SK-N-SH (cell line): ENCODE data around the gene HTRA2. TPM values are rescaled to one million over a fixed set of nuclear protein-coding genes. Genes with fewer than 3 reads are reported as not detected.

Experiments used
- CTCF ChIA-PET: fragments of 300-600, 350-600 bp; formaldehyde crosslinking; extraction: SDS; loops from one replicate; lab custom pipeline; 2021; lab: Yijun Ruan, JAX
- POLR2A ChIA-PET: fragments of 350-600 bp; sonication (Branson Sonifier 250); formaldehyde crosslinking; extraction: SDS; loops from one replicate; lab custom pipeline; 2020; ENCODE audit warnings: antibody characterized with exemption, inconsistent platforms; lab: Yijun Ruan, JAX
- DNase-seq: peaks from one replicate; pipeline ENCODE4 v3.0.0; 2012
- H2AFZ ChIP-seq: fragments of 200-600 bp; sonication (generic); 2 replicates; pipeline ENCODE4 v1.8.1; 2016; ENCODE audit warnings: antibody characterized with exemption, mild to moderate bottlenecking, low read depth
- H3F3A ChIP-seq: fragments of 200-600 bp; sonication (generic); replicated peaks from 2 replicates; pipeline ENCODE3; 2016; ENCODE audit warnings: antibody characterized with exemption, mild to moderate bottlenecking; ENCODE audit not compliant: insufficient read depth
- H3K27ac ChIP-seq, 2 experiments: fragments of 200-500 bp in 1 of 2; fragments of 200-600 bp in 1 of 2; sonication (Bioruptor generic) in 1 of 2; sonication (generic), shearing (Covaris generic) in 1 of 2; 2 replicates each; pipeline versions ENCODE4 v1.5.1 to v1.6.1; 2014 to 2016; ENCODE audit warnings: low read depth in 2 of 2, inconsistent platforms in 1 of 2, low read length in 1 of 2, mild to moderate bottlenecking in 1 of 2, mixed read lengths in 1 of 2
- H3K27me3 ChIP-seq: fragments of 200-600 bp; sonication (generic), shearing (Covaris generic); 2 replicates; pipeline ENCODE4 v1.6.1; 2016; ENCODE audit warnings: mixed run types; ENCODE audit not compliant: insufficient read depth
- H3K36me3 ChIP-seq, 2 experiments: fragments of 200-500 bp in 1 of 2; fragments of 200-600 bp in 1 of 2; sonication (Bioruptor generic) in 1 of 2; sonication (generic) in 1 of 2; replicated peaks in 1 of 2; 2 replicates each; pipeline versions ENCODE3 to v1.5.1; 2014 to 2016; ENCODE audit warnings: low read length in 1 of 2, mild to moderate bottlenecking in 1 of 2; ENCODE audit not compliant: insufficient read depth in 2 of 2, control insufficient read depth in 1 of 2
- H3K4me1 ChIP-seq, 2 experiments: fragments of 200-500 bp in 1 of 2; fragments of 200-600 bp in 1 of 2; sonication (Bioruptor generic) in 1 of 2; sonication (generic), shearing (Covaris generic) in 1 of 2; 2 replicates each; pipeline versions ENCODE4 v1.5.1 to v1.6.1; 2014 to 2016; ENCODE audit warnings: low read depth in 1 of 2, low read length in 1 of 2, mixed run types in 1 of 2; ENCODE audit not compliant: insufficient read depth in 2 of 2, control insufficient read depth in 1 of 2
- H3K4me2 ChIP-seq: fragments of 200-600 bp; sonication (generic), shearing (Covaris generic); 2 replicates; pipeline ENCODE4 v1.6.1; 2017; ENCODE audit warnings: mixed run types
- H3K4me3 ChIP-seq, 2 experiments: fragments of 200-500 bp in 1 of 2; fragments of 200-600 bp in 1 of 2; sonication (Bioruptor generic) in 1 of 2; sonication (generic), shearing (Covaris generic) in 1 of 2; 2 replicates each; pipeline versions ENCODE4 v1.5.1 to v1.8.1; 2014 to 2016; ENCODE audit warnings: low read depth in 2 of 2, inconsistent platforms in 1 of 2, low read length in 1 of 2, mild to moderate bottlenecking in 1 of 2, mixed read lengths in 1 of 2, moderate library complexity in 1 of 2
- H3K79me2 ChIP-seq: fragments of 200-600 bp; sonication (generic); 2 replicates; pipeline ENCODE4 v1.8.1; 2017; ENCODE audit warnings: mild to moderate bottlenecking; ENCODE audit not compliant: insufficient read depth
- H3K9ac ChIP-seq: fragments of 200-600 bp; sonication (generic); 2 replicates; pipeline ENCODE4 v1.6.1; 2017; ENCODE audit warnings: mixed run types
- H3K9me2 ChIP-seq: fragments of 200-600 bp; sonication (generic); 2 replicates; pipeline ENCODE4 v1.6.1; 2017; ENCODE audit warnings: mixed run types
- H3K9me3 ChIP-seq: fragments of 200-600 bp; sonication (generic); 2 replicates; pipeline ENCODE4 v1.6.1; 2017; ENCODE audit warnings: mixed run types, mild to moderate bottlenecking, moderate library complexity
- H4K20me1 ChIP-seq: fragments of 200-600 bp; sonication (generic); 2 replicates; pipeline ENCODE4 v1.6.1; 2017; ENCODE audit warnings: mild to moderate bottlenecking, mixed run types; ENCODE audit not compliant: insufficient read depth
- CHD2 ChIP-seq: fragments of 150-350 bp; IDR thresholded peaks from 2 replicates; pipeline ENCODE4 v1.6.1; 2018; ENCODE audit warnings: low read length; ENCODE audit not compliant: partially characterized antibody
- EP300 ChIP-seq, 2 experiments: IDR thresholded peaks; 2 replicates each; pipeline versions ENCODE4 v1.4.0 to v1.6.1; 2012; ENCODE audit warnings: borderline replicate concordance in 1 of 2, low read depth in 1 of 2, low read length in 1 of 2
- EZH2phosphoT487 ChIP-seq: fragments of 200-600 bp; sonication (generic); IDR thresholded peaks from 2 replicates; pipeline ENCODE4 v1.6.1; 2017; ENCODE audit warnings: low read depth, mixed run types, mild to moderate bottlenecking, antibody characterized with exemption, moderate library complexity, borderline replicate concordance
- IRF3 ChIP-seq: fragments of 150-350 bp; IDR thresholded peaks from 2 replicates; pipeline ENCODE4 v1.6.1; 2016; ENCODE audit warnings: mild to moderate bottlenecking, low read depth, low read length
- JUND ChIP-seq: IDR thresholded peaks from 2 replicates; pipeline ENCODE4 v1.4.0; 2012
- MAX ChIP-seq: IDR thresholded peaks from 2 replicates; pipeline ENCODE4 v1.4.0; 2012; ENCODE audit warnings: low read depth
- NFIC ChIP-seq: IDR thresholded peaks from 2 replicates; pipeline ENCODE4 v1.4.0; 2012; ENCODE audit warnings: borderline replicate concordance
- POLR2AphosphoS5 ChIP-seq: IDR thresholded peaks from 2 replicates; pipeline ENCODE4 v1.6.1; 2012; ENCODE audit warnings: low read depth, low read length
- RAD21 ChIP-seq: IDR thresholded peaks from 2 replicates; pipeline ENCODE4 v1.6.1; 2012; ENCODE audit warnings: mild to moderate bottlenecking, low read length
- TCF12 ChIP-seq: IDR thresholded peaks from 2 replicates; pipeline ENCODE4 v1.4.0; 2012
- ZBTB33 ChIP-seq: IDR thresholded peaks from 2 replicates; pipeline ENCODE4 v1.4.0; 2012; ENCODE audit warnings: low read depth, borderline replicate concordance
- WGBS: methylation state at CpG from one replicate; pipeline ENCODE4 v1.1.6; 2017; ENCODE audit warnings: low lambda C conversion rate; 5-methylcytosine and 5-hydroxymethylcytosine counted together
- polyA plus RNA-seq, 3 experiments: library from polyadenylated mRNA; depleted of rRNA; stranded (reverse); fragments of >200 nt; gene quantifications; 2 replicates each; pipeline ENCODE4 v1.2.3, GENCODE V29; 2012

HTRA2 gene
- polyA plus RNA-seq, 1 of the 3 experiments (the other 2 are of a cell fraction), result 55.7 TPM

GRCh38 chr2:74572178-74572925 is 42.6 kb downstream of the HTRA2 start:
- DNase-seq, result no peak
- ChIA-PET CTCF (no interaction called here), POLR2A (no interaction called here)
- Histone ChIP-seq H4K20me1 (no peaks in the 10 kb centered on the region), H3K4me3 (no peak overlapping the region), H3K36me3 (no peaks in the 10 kb centered on the region), H3K9me2 (no peaks in the 10 kb centered on the region), H3K27me3 (no peaks in the 10 kb centered on the region), H3K27ac (peak overlapping the region in 1 of 2 experiments; percentile 68; a peak in 1 of 4 replicates), H3K9ac (no peak overlapping the region), H3K4me1 (peaks cover 7 to 35% of the 10 kb centered on the region in 2 experiments; a peak in 3 of 4 replicates), H3K4me2 (no peak overlapping the region), H3K9me3 (no peaks in the 10 kb centered on the region), H3F3A (peaks cover 49% of the 10 kb centered on the region), H2AFZ (no peak overlapping the region), H3K79me2 (no peaks in the 10 kb centered on the region)
- WGBS, result 72% methylated on average over 3 of the region's 3 CpGs
- TF ChIP-seq IRF3, result no peak
- TF ChIP-seq RAD21, result no peak
- TF ChIP-seq TCF12, result no peak
- no peak for TF ChIP-seq EP300 (IDR thresholded peaks at IDR 0.05; ENCODE audit: borderline replicate concordance in 1 of 2, low read depth in 1 of 2, low read length in 1 of 2)
- TF ChIP-seq ZBTB33, result no peak
- TF ChIP-seq JUND, result no peak
- TF ChIP-seq NFIC, result no peak
- no peak for TF ChIP-seq EZH2phosphoT487
- no peak for TF ChIP-seq CHD2
- TF ChIP-seq POLR2AphosphoS5, result no peak
- TF ChIP-seq MAX, result no peak
